GM18505 (cell line): Measurements from ENCODE around the gene INPP5A.
"Not testable (repeated sequence)": the region's sequence is repeated elsewhere in the genome, so short reads cannot be mapped to it uniquely, and the experiment has no call there.

Experiments
- ATAC-seq: cut with Tn5 transposase; IDR thresholded peaks from one replicate; pipeline ENCODE4 v1.9.1; 2021; ENCODE audit not compliant: unreplicated experiment
- POLR2A ChIP-seq: IDR thresholded peaks from 4 replicates; pipeline ENCODE4 v1.6.1; 2011; ENCODE audit warnings: borderline replicate concordance; ENCODE audit not compliant: insufficient read depth, insufficient read length; ENCODE audit errors: extremely low read depth

The INPP5A gene

DNA sequence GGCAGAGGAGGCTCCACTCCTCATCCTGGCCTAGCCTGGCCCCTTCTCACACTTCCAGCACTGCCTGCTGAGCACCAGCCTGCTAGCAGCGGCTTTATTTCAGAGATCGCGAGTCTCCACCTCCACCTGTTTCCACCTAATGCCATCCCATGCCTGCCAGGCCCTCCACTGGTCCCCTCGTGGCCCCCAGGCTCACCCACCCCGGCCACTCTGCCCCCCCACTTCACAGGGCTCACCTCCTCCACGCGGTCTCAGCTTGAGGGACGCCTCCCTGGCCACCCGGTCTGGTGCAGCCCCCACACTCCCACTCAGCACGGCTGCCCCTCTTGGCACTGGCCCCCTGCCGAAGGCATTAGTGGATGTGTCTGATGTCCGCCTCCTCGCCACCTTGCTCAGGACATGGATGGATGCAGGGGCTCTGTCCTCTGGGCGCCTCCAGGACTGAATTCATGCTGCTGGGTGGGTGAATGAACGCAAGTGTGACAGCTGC lies 252.1 kb downstream of the INPP5A start:
- no peak for ATAC-seq

DNA sequence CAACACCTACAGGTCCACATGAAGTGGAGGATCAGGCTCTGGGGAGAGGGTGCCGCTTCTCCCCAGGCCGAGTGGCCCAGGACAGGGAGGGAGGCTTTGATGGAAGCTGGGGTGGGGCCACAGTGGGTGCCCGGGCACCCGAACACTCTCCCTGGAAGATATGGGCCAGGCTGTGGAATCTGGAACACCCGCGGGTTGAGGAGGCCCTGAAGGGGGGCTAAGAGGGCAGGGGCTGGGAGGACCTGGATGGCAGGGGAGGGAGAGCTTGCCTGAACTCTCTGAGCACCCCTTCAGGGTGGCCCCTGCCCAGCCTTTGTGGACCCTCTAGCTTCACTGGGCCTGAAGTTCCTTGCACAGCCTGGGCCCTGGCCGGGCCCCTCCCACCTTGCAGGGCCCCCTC lies 252.9 kb downstream of the INPP5A start:
- ATAC-seq = no peak

More for the DNA sequence above, 252.1 kb downstream of the INPP5A start:
- no peak for TF ChIP-seq POLR2A

DNA sequence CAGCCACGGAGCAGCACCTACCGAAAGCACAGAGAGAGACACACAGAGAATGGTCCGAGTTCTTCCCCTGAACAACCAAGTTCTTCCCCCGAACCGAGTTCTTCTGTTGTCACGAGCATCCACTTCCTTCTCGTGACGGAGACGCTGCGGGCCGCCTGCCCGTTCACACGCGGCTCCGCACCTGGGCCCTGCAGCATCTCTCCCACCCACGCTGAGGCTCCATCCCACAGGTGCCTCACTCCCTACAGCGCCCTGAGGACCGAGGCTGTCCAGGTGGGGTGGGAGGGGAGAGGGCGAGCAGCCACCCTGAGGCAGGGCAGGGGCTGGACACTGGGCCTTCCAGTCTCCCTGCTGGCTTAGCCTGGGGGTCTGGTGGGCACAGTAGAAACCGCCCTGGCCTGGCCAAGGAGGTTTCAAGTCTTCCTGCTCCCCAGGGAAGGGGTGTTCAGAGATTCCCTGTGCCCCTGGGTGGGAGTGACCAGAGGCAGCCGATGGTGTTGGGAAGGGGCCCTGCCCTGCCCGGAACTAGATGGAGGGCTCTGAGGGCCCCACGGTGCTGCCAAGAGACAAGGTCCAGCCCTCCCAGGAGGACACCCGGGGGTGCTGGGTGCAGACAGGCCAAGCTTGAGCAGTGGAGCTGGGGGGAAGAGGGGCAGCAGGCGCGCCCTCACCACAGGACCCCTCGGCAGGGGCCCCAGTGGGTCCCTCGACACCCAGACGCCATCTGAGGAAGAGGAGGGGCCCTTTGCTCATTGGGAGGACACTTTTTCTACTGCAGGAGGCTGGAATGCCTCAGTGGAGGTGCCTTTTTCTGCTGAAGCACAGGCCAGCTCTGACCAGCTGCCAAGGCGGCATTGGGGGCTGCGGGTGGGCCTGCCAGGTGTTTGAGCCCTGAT lies 253.6 kb downstream of the INPP5A start:
- ATAC-seq = no peak
- TF ChIP-seq POLR2A = no peak

More for the DNA sequence above, 252.9 kb downstream of the INPP5A start:
- TF ChIP-seq POLR2A = no peak

DNA sequence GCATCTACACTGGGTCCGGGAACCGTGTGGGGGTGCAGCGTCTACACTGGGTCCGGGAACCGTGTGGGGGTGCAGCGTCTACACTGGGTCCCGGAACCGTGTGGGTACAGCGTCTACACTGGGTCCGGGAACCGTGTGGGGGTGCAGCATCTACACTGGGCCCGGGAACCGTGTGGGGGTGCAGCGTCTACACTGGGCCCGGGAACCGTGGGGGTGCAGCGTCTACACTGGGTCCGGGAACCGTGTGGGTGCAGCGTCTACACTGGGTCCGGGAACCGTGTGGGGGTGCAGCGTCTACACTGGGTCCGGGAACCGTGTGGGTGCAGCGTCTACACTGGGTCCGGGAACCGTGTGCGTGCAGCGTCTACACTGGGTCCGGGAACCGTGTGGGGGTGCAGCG lies 254.5 kb downstream of the INPP5A start:
- ATAC-seq = not testable (repeated sequence)

DNA sequence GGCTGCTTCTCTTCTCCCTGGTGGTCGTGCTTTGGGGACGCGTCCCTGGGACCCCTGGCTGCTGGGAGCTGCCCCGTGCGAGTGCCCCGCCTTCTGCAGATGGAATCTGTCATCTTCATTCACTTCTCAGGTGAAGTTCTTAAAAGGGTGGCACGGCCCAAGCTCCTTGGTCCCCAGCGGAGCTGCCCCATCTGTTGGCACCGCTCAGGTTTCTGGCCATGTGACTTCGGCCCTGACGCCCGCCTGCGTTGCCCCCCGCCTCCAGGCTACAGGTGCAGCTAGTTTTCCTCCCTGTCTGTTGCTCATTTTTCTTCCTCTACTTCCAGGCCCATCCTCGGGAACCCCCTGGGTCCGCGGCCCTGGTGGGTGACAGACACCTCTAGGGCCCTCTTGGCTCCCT lies 255.2 kb downstream of the INPP5A start:
- TF ChIP-seq POLR2A = no peak

DNA sequence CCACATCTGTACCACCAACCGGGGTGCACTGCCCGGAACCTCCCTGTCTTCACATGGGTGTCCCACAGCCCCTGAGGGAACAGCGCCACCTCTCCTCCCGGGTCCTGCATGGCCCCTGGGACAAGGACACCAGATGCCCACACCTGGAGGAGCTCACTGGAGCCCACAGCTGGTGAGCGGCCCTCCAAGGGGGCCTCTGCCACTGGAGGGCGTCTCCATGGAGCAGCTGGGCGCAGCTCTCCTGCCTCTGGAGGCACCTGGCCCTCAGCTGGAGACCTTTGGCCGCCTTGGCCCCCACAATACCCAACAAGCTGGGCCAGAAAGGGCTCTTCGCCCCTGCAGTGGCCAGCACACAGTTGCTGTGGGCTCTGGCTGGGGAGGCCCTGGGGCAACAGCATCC lies 255.6 kb downstream of the INPP5A start:
- ATAC-seq = no peak
- TF ChIP-seq POLR2A = no peak

More for the DNA sequence above, 255.2 kb downstream of the INPP5A start:
- no peak for ATAC-seq

DNA sequence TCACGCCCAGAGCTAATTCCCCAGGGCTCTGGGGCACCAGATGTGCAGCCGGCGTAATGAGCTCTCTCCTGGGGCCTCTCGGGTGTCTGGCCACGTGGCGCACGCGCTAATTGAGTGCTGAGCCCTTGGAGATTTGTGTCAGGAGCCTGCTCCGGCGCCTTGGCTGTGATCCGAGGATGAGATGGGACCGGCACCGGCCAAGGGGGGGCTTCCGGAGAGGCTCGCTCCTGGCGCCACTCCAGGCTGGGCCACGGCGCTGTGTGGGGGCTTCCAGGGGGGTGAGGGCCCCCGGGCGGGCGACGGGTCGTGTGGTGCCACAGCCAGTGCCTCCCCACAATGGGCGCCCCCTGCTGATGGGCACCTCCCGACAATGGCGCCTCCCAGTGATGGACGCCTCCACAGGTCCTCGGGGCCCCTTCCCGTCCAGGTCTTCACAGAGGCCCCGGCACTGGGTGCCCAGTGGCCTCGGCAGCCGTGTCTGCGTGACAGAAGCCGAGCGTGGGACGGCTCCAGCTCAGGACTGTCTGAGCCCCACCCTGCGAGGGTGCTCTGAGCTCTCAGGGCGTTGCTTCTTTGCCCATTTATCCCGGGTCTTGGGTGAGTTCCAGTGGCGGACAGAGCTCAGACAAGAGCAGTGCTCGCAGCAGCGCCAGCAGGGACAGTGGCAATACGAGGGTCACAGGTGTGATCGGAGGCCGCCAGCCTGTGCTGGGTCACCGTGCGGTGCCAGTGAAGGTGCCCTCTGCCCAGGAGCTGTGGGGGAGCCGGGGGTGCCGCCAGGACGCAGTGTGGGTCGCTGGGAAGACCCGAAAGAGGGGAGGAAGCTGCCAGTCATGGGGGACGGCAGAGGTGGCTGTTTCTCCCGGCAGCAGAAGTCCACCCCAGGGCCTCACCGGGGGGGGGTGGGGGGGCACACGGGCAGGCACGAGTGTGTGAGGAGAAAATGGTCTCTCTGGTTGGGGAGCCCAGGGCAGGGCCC lies 256.6 kb downstream of the INPP5A start:
- ATAC-seq = no peak
- TF ChIP-seq POLR2A = no peak

DNA sequence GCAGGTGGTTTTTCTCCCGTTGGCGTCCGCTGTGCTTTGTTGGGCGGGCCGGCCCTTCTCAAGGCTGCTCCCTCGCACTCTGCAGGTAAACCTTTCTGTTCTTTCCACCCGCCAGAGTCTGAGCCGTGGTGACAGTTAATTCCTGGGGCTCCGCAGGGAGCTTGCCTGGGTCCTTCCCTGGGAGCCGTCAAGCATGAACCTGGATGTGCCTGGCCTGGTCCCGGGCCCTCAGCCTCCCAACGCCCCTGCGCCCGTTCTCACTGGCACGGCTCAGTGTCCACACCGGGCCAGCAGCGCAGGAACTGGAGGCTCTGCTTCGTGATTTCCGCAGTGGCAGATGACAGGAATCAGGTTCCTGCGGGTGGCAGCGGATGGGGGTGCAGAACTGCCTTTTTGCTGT lies 259.3 kb downstream of the INPP5A start:
- no peak for ATAC-seq
- no peak for TF ChIP-seq POLR2A

DNA sequence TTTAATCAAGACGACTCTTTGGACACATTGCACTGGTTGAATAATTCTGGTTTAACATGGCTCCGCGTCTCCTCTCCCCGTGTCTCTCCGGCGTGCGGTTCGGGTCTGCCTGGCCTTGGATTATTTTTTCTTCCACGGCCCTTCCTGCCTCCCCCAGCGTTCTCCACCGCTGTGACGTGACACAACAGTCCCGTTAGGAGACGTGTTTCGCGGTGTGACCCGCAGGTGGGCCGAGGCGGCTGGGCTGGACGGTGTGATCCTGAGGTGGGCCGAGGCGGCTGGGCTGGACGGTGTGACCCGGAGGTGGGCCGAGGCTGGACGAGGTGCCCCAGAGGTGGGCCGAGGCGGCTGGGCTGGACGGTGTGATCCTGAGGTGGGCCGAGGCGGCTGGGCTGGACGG lies 260.4 kb downstream of the INPP5A start:
- ATAC-seq = not testable (repeated sequence)

DNA sequence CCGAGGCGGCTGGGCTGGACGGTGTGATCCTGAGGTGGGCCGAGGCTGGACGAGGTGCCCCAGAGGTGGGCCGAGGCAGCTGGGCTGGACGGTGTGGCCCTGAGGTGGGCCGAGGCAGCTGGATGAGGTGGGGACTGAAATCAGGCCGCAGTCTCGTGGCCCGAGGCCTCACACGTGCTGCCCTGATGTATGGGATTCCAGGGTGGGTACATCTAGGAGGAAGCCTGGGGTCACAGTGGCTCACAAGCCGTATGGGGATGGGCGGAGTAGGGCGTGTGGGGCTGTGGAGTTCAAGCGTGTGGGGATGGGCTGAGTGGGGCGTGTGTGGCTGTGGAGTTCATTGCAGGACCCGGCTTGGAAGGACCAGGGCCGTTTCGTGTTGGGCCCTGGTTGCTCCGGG lies 260.8 kb downstream of the INPP5A start:
- ATAC-seq = no peak
- TF ChIP-seq POLR2A = no peak

DNA sequence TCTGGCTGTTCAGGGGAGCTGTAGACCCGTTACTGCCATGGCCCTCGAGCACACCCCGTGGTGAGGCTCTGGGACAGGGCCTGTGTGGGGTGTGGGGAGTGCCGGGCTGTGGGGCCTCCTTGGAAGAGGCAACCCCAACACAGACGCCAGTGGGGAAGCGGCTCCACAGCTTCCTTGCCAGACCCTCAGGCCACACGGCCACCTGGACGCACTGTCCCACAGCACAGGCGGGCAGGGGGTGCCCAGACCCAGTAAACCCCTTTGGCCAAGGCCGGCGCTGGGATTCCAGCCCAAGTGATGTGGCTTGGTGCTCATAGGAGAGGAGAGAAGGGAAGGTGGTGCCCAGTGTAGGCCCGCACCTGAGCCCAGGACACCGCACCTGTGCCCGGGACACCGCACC lies 261.3 kb downstream of the INPP5A start:
- no peak for TF ChIP-seq POLR2A
- ATAC-seq = no peak

DNA sequence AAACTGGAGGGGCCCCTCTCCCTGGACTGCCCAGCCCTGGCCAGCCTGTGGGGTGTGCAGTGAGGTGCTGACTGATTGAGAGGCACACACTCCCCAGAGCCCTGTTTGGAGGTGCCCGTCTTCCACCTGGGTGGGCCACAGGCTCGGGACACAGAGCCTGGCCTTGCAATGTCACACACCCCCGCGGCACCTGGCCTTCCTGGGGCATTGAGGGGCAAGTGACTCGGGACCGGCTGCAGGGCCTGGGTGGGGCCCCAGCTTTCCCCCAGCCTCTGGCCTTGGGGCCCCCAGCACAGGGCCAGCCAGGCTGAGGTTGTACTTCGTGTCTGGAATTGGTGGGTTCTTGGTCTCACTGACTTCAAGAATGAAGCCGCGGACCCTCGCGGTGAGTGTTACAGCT lies 262.3 kb downstream of the INPP5A start:
- no peak for TF ChIP-seq POLR2A
- ATAC-seq = no peak

DNA sequence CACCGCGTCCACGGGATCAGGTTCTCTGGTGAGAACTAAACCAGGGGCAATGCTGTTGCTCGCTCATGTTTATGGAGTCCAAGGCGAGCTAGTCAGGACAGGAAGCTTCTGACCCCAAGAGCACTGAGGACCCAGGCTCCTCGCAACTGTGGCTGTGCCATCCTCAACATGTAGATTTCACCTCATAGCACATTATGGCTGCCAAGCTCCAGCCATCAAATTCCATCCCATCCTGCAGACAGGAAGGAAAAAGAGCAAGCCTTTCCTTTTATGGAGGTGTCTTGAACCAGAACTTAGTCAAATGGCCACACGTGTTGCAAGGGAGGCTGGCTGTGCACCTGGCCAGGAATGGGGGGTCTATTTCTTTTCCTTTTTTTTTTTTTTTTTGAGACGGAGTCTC lies 264.5 kb downstream of the INPP5A start:
- no peak for TF ChIP-seq POLR2A
- no peak for ATAC-seq
